Esophagus muscularis mucosa (tissue), 4 donors: ENCODE results near the gene PPM1F.

ENCODE experiments used
- CTCF ChIP-seq, 3 experiments: fragments of 200-600 bp in 2 of 3; fragments of 450-650 bp in 1 of 3; sonication (generic) in 2 of 3; IDR thresholded peaks; one replicate each; pipeline ENCODE4 v1.5.1; 2017 to 2019; ENCODE audit warnings: antibody characterized with exemption in 3 of 3, mild to moderate bottlenecking in 2 of 3, moderate library complexity in 1 of 3
- EP300 ChIP-seq: sonication (generic); formaldehyde crosslinking; IDR thresholded peaks from one replicate; pipeline ENCODE4 v1.6.1; 2017; ENCODE audit warnings: antibody characterized with exemption
- POLR2A ChIP-seq: fragments of 450-650 bp; IDR thresholded peaks from one replicate; pipeline ENCODE4 v1.6.1; 2017; ENCODE audit warnings: antibody characterized with exemption, moderate library complexity, mild to moderate bottlenecking, low read depth
- POLR2AphosphoS5 ChIP-seq, 2 donors: sonication (generic); formaldehyde crosslinking; IDR thresholded peaks; one replicate each; pipeline ENCODE4 v1.6.1; 2017; ENCODE audit warnings: antibody characterized with exemption in 2 of 2

GRCh38 chr22:21920341-21921183 lies 32.1 kb downstream of the PPM1F start:
- no peak for TF ChIP-seq CTCF (IDR thresholded peaks at IDR 0.05)
- no peak for TF ChIP-seq EP300
- TF ChIP-seq POLR2AphosphoS5 (IDR thresholded peaks at IDR 0.05) = no peak
- no peak for TF ChIP-seq POLR2A
